ENCODE measurements around the gene FGR.

DNA sequence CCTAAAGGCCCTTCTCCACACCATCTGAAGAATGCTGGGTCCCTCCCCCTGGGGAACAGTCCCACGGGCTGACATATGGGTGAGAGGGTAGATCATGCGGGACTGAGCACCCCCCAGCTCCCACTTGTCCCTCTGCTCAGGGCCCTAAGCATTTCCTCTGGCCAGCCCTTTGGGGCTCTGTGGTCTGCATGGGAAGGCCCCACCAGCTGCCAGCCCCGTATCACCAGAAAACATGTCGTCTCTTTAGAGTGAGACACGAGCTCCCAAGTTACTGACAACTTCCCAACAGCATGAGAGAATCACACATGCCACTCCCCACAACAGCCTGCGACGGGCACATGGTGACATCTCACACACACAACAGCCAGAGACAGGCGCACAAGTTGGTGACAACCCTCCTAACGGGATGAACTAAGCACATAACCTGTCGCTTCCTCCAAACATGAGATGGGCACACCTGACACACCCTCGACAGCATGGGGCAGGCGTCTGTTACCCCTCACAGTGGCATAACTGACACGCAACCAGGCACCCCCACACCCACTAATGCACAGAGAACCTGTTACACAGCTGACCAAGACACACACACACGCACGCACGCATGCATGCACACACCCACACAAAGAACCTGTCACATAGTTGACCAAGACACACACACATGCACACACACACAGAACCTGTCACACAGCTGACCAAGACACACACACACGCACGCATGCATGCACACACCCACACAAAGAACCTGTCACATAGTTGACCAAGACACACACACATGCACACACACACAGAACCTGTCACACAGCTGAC, 72.2 kb downstream of the FGR start:
- TF ChIP-seq, protein P1, sequence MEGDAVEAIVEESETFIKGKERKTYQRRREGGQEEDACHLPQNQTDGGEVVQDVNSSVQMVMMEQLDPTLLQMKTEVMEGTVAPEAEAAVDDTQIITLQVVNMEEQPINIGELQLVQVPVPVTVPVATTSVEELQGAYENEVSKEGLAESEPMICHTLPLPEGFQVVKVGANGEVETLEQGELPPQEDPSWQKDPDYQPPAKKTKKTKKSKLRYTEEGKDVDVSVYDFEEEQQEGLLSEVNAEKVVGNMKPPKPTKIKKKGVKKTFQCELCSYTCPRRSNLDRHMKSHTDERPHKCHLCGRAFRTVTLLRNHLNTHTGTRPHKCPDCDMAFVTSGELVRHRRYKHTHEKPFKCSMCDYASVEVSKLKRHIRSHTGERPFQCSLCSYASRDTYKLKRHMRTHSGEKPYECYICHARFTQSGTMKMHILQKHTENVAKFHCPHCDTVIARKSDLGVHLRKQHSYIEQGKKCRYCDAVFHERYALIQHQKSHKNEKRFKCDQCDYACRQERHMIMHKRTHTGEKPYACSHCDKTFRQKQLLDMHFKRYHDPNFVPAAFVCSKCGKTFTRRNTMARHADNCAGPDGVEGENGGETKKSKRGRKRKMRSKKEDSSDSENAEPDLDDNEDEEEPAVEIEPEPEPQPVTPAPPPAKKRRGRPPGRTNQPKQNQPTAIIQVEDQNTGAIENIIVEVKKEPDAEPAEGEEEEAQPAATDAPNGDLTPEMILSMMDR (IDR thresholded peaks at IDR 0.05), result no peak
- no peak for TF ChIP-seq POLR2A (IDR thresholded peaks at IDR 0.05)
